Omental fat pad (tissue), 4 donors: ENCODE data around the gene APOC1. TPM values are rescaled to one million over a fixed set of nuclear protein-coding genes. Genes with fewer than 3 reads are reported as not detected.
"Not testable (repeated sequence)": the region's sequence is repeated elsewhere in the genome, so short reads cannot be mapped to it uniquely, and the experiment has no call there.

Experiments
- ATAC-seq: fragments of 150-250 bp; one replicate; pipeline ENCODE4 v1.9.1; 2016; ENCODE audit warnings: mild to moderate bottlenecking, moderate library complexity; ENCODE audit not compliant: low FRiP score
- DNase-seq: peaks from one replicate; pipeline ENCODE4 v3.0.0-alpha.2; 2019; ENCODE audit warnings: low spot score
- total RNA-seq, 4 donors: library from RNA; depleted of rRNA; stranded (reverse); fragments of >200 nt; gene quantifications; one replicate each; pipeline ENCODE4 v1.1.0, GENCODE V29; 2016
- TF ChIP-seq, protein P1 (sequence below), 3 donors: fragments of 450-650 bp; IDR thresholded peaks; one replicate each; pipeline ENCODE4 v1.5.1; 2016 to 2017; ENCODE audit warnings: antibody characterized with exemption in 3 of 3, mild to moderate bottlenecking in 3 of 3, moderate library complexity in 2 of 3

APOC1 gene
- total RNA-seq, 4 donors from 2014 or later = 12.3 to 121 (median 21.8) TPM

DNA sequence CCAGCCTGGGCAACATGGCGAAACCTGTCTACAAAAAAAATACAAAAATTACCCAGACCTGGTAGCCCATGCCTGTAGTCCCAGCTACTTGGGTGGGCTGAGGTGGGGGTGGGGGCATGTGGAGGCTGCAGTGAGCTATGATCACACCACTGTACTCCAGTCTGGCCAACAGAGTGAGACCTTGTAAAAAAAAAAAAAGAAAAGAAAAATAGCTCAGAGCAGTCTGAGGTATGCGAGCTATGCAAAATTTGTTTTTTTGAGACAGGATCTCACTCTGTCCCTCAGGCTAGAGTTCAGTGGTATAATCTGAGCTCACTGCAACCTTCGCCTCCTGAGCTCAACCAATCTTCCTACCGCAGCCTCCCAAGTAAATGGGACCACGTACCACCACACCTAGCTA lies 30.5 kb upstream of the APOC1 start:
- no peak for ATAC-seq
- TF ChIP-seq, protein P1, sequence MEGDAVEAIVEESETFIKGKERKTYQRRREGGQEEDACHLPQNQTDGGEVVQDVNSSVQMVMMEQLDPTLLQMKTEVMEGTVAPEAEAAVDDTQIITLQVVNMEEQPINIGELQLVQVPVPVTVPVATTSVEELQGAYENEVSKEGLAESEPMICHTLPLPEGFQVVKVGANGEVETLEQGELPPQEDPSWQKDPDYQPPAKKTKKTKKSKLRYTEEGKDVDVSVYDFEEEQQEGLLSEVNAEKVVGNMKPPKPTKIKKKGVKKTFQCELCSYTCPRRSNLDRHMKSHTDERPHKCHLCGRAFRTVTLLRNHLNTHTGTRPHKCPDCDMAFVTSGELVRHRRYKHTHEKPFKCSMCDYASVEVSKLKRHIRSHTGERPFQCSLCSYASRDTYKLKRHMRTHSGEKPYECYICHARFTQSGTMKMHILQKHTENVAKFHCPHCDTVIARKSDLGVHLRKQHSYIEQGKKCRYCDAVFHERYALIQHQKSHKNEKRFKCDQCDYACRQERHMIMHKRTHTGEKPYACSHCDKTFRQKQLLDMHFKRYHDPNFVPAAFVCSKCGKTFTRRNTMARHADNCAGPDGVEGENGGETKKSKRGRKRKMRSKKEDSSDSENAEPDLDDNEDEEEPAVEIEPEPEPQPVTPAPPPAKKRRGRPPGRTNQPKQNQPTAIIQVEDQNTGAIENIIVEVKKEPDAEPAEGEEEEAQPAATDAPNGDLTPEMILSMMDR (IDR thresholded peaks at IDR 0.05) = no peak
- DNase-seq = no peak

DNA sequence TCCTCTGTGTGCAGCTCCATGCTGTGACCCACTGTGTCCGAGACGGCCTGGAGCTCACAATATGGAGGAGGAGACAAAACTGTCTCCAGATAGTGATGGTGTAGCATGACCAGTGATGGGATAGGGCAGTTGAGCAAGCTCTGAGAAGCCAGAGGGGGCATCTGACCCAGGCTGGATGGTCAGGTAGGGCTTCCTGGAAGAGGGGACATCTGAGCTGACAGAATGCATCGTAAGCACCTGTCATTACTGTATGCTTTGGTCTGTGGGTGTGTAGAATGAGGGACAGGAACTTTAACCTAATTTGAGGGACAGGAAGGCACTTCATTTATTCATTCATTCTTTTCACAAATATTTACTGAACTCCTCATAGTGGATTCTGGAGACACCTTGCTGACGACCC lies 29.8 kb upstream of the APOC1 start:
- ATAC-seq (no peak), DNase-seq (no peak)
- TF ChIP-seq, protein P1 (IDR thresholded peaks at IDR 0.05) = no peak

DNA sequence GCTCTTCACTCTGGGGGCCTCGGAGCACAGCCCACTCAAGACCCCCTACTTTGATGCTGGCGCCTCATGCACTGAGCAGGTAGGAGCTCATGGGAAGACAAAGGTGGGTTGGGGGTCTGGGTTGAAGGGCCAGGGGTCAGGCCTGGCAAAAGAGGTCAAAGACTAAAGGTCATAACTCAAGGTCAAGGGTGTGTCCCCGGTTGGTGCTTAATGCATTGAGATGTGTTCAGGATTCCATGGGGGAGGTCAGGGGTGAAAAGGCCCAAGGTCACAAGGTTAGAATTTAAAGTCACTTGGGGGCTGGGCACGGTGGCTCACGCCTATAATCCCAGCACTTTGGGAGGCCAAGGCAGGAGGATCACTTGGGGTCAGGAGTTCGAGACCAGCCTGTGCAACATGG lies 28.3 kb upstream of the APOC1 start:
- DNase-seq (no peak), ATAC-seq (no peak)
- TF ChIP-seq, protein P1 (IDR thresholded peaks at IDR 0.05) = no peak

DNA sequence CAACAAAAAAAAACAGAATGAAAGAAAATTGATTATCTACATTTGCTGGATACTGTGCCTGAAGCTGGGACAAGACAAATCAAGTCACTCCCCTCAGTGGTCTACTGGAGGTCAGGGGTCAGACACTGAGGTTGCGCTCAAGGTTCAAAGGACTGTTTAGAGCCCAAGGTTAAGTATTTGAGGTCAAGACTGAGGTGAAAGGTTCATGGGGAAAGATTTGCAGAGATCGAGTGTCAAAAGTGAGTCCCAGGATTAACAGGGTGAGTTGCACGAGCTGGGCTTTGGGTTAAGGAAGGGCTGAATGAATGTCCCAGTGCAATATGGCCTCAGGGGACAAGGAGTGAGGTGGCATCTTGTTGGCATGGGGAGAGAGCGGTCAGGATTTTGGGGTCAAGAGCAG lies 26.8 kb upstream of the APOC1 start:
- ATAC-seq (no peak), DNase-seq (no peak)
- TF ChIP-seq, protein P1 (IDR thresholded peaks at IDR 0.05) = no peak

DNA sequence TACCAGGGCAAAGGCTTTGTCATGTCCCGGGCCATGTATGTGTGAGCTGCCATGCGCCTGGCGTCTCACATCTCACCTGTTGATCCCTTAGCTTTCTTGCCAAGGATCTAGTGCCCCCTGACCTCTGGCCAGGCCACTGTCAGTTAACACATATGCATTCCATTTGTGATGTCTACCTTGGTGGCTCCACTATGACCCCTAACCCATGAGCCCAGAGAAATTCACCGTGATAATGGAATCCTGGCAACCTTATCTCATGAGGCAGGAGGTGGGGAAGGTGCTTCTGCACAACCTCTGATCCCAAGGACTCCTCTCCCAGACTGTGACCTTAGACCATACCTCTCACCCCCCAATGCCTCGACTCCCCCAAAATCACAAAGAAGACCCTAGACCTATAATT lies 26.1 kb upstream of the APOC1 start:
- not testable (repeated sequence) for DNase-seq, ATAC-seq

DNA sequence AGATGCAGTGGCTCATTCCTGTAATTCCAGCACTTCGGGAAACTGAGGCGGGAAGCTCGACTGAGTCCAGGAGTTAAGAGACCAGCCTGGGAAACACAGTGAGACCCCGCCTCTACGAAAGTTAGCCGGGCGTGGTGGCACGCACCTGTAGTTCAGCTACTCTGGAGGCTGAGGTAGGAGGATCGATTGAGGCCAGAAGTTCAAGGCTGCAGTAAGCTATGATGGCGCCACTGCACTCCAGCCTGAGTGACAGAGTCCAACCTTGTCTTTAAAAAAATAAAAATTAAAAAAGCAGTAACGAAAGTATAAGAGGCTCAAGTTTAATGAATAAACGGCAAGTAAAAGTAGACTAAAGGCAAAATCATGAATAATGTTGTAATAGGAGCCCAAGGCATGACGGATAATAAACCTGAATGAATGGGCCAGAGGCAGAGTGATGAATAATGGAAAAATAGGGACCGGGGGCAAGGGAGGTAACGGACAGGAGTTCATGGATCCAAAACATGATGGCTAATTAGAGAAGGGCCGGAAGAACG lies 24.5 kb upstream of the APOC1 start:
- no peak for DNase-seq
- ATAC-seq = no peak
- TF ChIP-seq, protein P1 (IDR thresholded peaks at IDR 0.05) = no peak

DNA sequence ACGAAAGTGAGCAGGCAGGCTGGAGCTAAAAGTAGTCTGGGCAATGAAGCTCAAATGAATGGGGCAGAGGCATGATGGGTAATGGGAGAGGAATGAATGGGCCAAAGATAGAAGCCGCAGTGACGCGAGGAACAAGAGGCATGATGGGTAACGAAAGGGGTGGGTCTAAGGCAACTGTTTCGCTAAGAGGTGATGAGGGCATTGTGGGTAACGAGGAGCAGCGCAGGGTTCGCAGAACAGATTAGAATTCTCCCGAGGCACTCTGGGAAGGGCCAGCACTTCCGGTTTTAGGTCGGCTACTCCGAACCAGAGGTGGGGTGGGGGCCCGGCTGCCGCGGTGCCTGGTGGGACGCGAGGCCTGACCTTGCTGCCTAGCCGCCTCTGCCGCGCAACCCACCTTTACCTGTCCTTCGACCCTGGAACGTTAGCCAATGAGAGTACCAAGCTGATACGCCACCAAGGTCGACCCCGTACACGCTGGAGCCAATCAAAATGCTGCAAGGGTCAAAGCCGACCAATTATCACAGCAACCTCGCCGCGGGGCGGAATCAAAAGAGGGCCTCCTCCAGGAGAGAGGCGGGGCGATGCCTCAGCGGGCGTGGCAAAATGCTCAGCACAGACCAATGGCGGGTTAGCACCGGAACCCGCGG lies 23.9 kb upstream of the APOC1 start:
- DNase-seq (no peak), ATAC-seq (peak; percentile 96)
- TF ChIP-seq, protein P1 (IDR thresholded peaks at IDR 0.05) = no peak
